ENCODE data around the gene SNX10. TPM values are rescaled to one million over a fixed set of nuclear protein-coding genes. Genes with fewer than 3 reads are reported as not detected.

Gene SNX10
- total and polyA plus RNA-seq, 2 of the 4 experiments (the other 2 are of a cell fraction): not detected

DNA sequence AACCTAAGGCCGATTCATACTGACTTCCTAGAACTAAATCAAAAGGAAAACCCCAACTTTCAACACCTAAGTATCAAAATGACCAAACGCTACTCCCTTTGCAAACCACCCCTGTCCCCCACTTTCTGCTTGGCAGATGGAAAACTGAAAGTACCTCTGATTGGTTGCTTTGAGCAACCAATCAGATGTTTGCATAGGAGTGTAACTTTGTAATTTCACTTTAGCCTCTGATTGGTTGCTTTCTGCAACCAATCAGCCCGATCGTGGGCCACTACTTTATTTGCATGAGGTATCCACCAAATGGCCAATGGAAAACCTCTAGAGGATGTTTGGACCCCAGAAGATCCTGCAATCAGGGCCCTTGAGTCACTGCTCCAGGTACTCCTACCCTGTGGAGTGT lies 12.3 kb upstream of the SNX10 start:
- H3K4me2 ChIP-seq (ENCODE audit: low read depth, low read length): no peak overlapping the region

More for the DNA sequence above, 12.3 kb upstream of the SNX10 start:
- Histone ChIP-seq H3K27ac (ENCODE audit: insufficient read depth, low read length) (no peak overlapping the region), H2AK9ac (replicated peaks; ENCODE audit: low read depth, low read length, poor library complexity) (no peak overlapping the region), H2BK20ac (ENCODE audit: low read depth, low read length) (no peak overlapping the region), H4K8ac (ENCODE audit: low read depth in 2 of 2, low read length in 2 of 2) (no peak overlapping the region), H4K20me1 (ENCODE audit: insufficient read depth, low read length) (no peaks in the 10 kb centered on the region), H2BK5ac (ENCODE audit: low read depth, low read length, poor library complexity, severe bottlenecking) (no peak overlapping the region), H3K14ac (replicated peaks; ENCODE audit: low read depth, low read length) (no peak overlapping the region), H3K18ac (ENCODE audit: low read depth, low read length) (no peak overlapping the region), H3K79me1 (ENCODE audit: low read depth in 1 of 2, low read length in 2 of 2) (no peaks in the 10 kb centered on the region), H2BK15ac (ENCODE audit: low read depth, low read length) (no peak overlapping the region), H3K23ac (ENCODE audit: low read depth, low read length) (no peak overlapping the region), H4K5ac (ENCODE audit: low read depth, low read length) (no peak overlapping the region), H3K36me3 (ENCODE audit: control insufficient read depth, insufficient read depth, low read length) (no peaks in the 10 kb centered on the region), H3K56ac (ENCODE audit: extremely low read depth, insufficient read depth, low read length) (no peak overlapping the region), H3K27me3 (ENCODE audit: control insufficient read depth, insufficient read depth, low read length) (no peaks in the 10 kb centered on the region), H2BK120ac (ENCODE audit: low read depth, low read length) (no peak overlapping the region), H4K91ac (ENCODE audit: insufficient read depth, low read depth, low read length) (no peak overlapping the region), H3K9me1 (ENCODE audit: insufficient read depth, low read length) (no peaks in the 10 kb centered on the region), H3K9ac (ENCODE audit: low read depth, low read length) (no peak overlapping the region), H2AK5ac (ENCODE audit: low read depth, low read length) (no peak overlapping the region), H3K4me3 (ENCODE audit: insufficient read depth, low read depth, low read length) (no peak overlapping the region), H3K4ac (ENCODE audit: low read depth, low read length) (no peak overlapping the region), H2AFZ (replicated peaks; ENCODE audit: low read length, poor library complexity) (no peak overlapping the region), H3K4me1 (ENCODE audit: control insufficient read depth, insufficient read depth, low read length) (no peaks in the 10 kb centered on the region), H3K9me3 (ENCODE audit: control insufficient read depth, insufficient read depth, low read length) (no peaks in the 10 kb centered on the region)
- in situ Hi-C loops (cut with MboI; ENCODE audit: low sequenced_read_pairs): no loop called here
- intact Hi-C loops (cut with micrococcal nuclease): no loop called here
- 60% methylated on average over 2 of the region's 4 CpGs; no CpG with 5 or more reads in 1 of the 2 experiments for WGBS, 2 experiments (ENCODE audit: extremely low coverage in 2 of 2, insufficient read length in 1 of 2)
- CTCF ChIA-PET: no interaction called here
- BruUV-seq (replicated peaks): no TSS peak
- TF ChIP-seq RCOR1 (IDR thresholded peaks at IDR 0.05; ENCODE audit: insufficient replicate concordance, low read length) (no peak), CTCF (conservative IDR thresholded peaks at IDR 0.05; ENCODE audit: low read depth, low read length) (no peak), NFE2L2 (IDR thresholded peaks at IDR 0.05; ENCODE audit: low read depth, low read length) (no peak), ELK1 (IDR thresholded peaks at IDR 0.05; ENCODE audit: borderline replicate concordance, low read depth, low read length) (no peak), RAD21 (IDR thresholded peaks at IDR 0.05; ENCODE audit: low read length) (no peak), POLR2A (IDR thresholded peaks at IDR 0.05; ENCODE audit: low read depth, low read length) (no peak), MAZ (IDR thresholded peaks at IDR 0.05; ENCODE audit: borderline replicate concordance, low read depth, low read length) (no peak), MXI1 (IDR thresholded peaks at IDR 0.05; ENCODE audit: borderline replicate concordance, low read depth, low read length) (no peak), MAFK (IDR thresholded peaks at IDR 0.05; ENCODE audit: low read depth, low read length) (no peak), SMC3 (IDR thresholded peaks at IDR 0.05; ENCODE audit: low read depth, low read length) (no peak), BHLHE40 (IDR thresholded peaks at IDR 0.05; ENCODE audit: low read depth, low read length) (no peak), CHD1 (IDR thresholded peaks at IDR 0.05; ENCODE audit: low read depth, low read length) (no peak), RFX5 (IDR thresholded peaks at IDR 0.05; ENCODE audit: low read depth, low read length) (no peak), FOS (IDR thresholded peaks at IDR 0.05; ENCODE audit: low read depth, low read length) (no peak), CEBPB (IDR thresholded peaks at IDR 0.05; ENCODE audit: low read depth, low read length) (no peak)
- TF ChIP-seq, protein P1, sequence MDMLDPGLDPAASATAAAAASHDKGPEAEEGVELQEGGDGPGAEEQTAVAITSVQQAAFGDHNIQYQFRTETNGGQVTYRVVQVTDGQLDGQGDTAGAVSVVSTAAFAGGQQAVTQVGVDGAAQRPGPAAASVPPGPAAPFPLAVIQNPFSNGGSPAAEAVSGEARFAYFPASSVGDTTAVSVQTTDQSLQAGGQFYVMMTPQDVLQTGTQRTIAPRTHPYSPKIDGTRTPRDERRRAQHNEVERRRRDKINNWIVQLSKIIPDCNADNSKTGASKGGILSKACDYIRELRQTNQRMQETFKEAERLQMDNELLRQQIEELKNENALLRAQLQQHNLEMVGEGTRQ (IDR thresholded peaks at IDR 0.05; ENCODE audit: low read depth, low read length): no peak
- DNase-seq: no peak
- no peak for ATAC-seq (ENCODE audit: low read depth)
- POLR2A ChIA-PET (ENCODE audit: unreplicated experiment): no interaction called here
- dilution Hi-C loops (cut with HindIII; ENCODE audit: low sequenced_read_pairs, unreplicated experiment): no loop called here

All from IMR-90 (cell line).